K562 (cell line): Measurements from ENCODE around the gene PFDN2.

Source experiments
- CTCF ChIP-seq, 3 experiments: IDR thresholded peaks in 2 of 3; conservative IDR thresholded peaks in 1 of 3; 2 replicates each; pipeline ENCODE4 v1.5.1; 2011 to 2012; ENCODE audit warnings: low read length in 3 of 3, mild to moderate bottlenecking in 3 of 3, control low read depth in 2 of 3, improper control_type of control experiment in 1 of 3, inconsistent platforms in 1 of 3, low read depth in 1 of 3, mixed read lengths in 1 of 3, moderate library complexity in 1 of 3; ENCODE audit not compliant: insufficient read depth in 2 of 3
- EP300 ChIP-seq: IDR thresholded peaks from 2 replicates; pipeline ENCODE4 v1.6.1; 2012; ENCODE audit warnings: low read length, improper control_type of control experiment
- IRF9 ChIP-seq: fragments of 450-650 bp; IDR thresholded peaks from 2 replicates; pipeline ENCODE4 v1.6.1; 2016; ENCODE audit warnings: missing biosample characterization, missing genetic modification characterization
- KLF6 ChIP-seq: fragments of 250-450 bp; sonication (Bioruptor Pico); IDR thresholded peaks from 2 replicates; pipeline ENCODE4 v1.4.0; 2020; ENCODE audit warnings: mild to moderate bottlenecking, moderate library complexity, borderline replicate concordance
- RFX1 ChIP-seq: fragments of 450-650 bp; IDR thresholded peaks from 2 replicates; pipeline ENCODE4 v1.6.1; 2016; ENCODE audit warnings: mild to moderate bottlenecking, moderate library complexity

GRCh38 chr1:161091796-161092507 is 25.9 kb downstream of the PFDN2 start:
- TF ChIP-seq EP300 = no peak
- no peak for TF ChIP-seq KLF6 (CRISPR knock-in tag)
- no peak for TF ChIP-seq IRF9
- TF ChIP-seq RFX1 = no peak
- no peak for TF ChIP-seq CTCF (IDR thresholded peaks at IDR 0.05 in 2 of 3, conservative IDR thresholded peaks at IDR 0.05 in 1 of 3; ENCODE audit: insufficient read depth in 2 of 3, low read depth in 1 of 3, low read length in 3 of 3)
